HG02588 (cell line): ENCODE data around the gene SSR3.

Source experiments
- ATAC-seq: cut with Tn5 transposase; IDR thresholded peaks from one replicate; pipeline ENCODE4 v1.9.1; 2021; ENCODE audit warnings: mild to moderate bottlenecking, moderate library complexity; ENCODE audit not compliant: unreplicated experiment

Gene SSR3

GRCh38 chr3:156495816-156496215 lies 59.1 kb downstream of the SSR3 start:
- ATAC-seq: no peak

- ATAC-seq: no peak
These were observed 61.0 kb downstream of the SSR3 start for GRCh38 chr3:156493887-156494286.

- no peak for ATAC-seq
These were observed 62.1 kb downstream of the SSR3 start for GRCh38 chr3:156492801-156493261.

- ATAC-seq: no peak
These were observed 63.7 kb downstream of the SSR3 start for GRCh38 chr3:156491192-156491591.
